GF-D8 (cell line): ENCODE data around the gene KRT4.

Source experiments
- DNase-seq: peaks from one replicate; lab custom pipeline; 2025; lab: John Stamatoyannopoulos, UW

KRT4 gene

GRCh38 chr12:52836491-52837412 lies 22.8 kb upstream of the KRT4 start:
- no peak for DNase-seq

- no peak for DNase-seq
Observed at GRCh38 chr12:52836042-52836466, 22.1 kb upstream of the KRT4 start.

GRCh38 chr12:52835271-52836041 lies 21.5 kb upstream of the KRT4 start:
- no peak for DNase-seq

GRCh38 chr12:52834727-52835001 lies 20.7 kb upstream of the KRT4 start:
- DNase-seq = no peak

- DNase-seq = no peak
Observed at GRCh38 chr12:52833922-52834726, 20.2 kb upstream of the KRT4 start, which contains the start of gene KRT79. TSS of gene KRT79 (minus strand) at chr12:52834311. CDS start at chr12:52834260, 51 bp downstream.

- DNase-seq = no peak
Observed at GRCh38 chr12:52832985-52833905, 19.3 kb upstream of the KRT4 start.

GRCh38 chr12:52832451-52832850 lies 18.5 kb upstream of the KRT4 start:
- DNase-seq = no peak

GRCh38 chr12:52831251-52831650 lies 17.3 kb upstream of the KRT4 start:
- DNase-seq = no peak

- DNase-seq = no peak
Observed at GRCh38 chr12:52829986-52830770, 16.3 kb upstream of the KRT4 start.

- DNase-seq = no peak
Observed at GRCh38 chr12:52828591-52829021, 14.7 kb upstream of the KRT4 start.

GRCh38 chr12:52828156-52828555 lies 14.2 kb upstream of the KRT4 start:
- no peak for DNase-seq

GRCh38 chr12:52827499-52828090 lies 13.7 kb upstream of the KRT4 start:
- DNase-seq = no peak

- no peak for DNase-seq
Observed at GRCh38 chr12:52826611-52827498, 12.9 kb upstream of the KRT4 start.

- no peak for DNase-seq
Observed at GRCh38 chr12:52825961-52826360, 12.0 kb upstream of the KRT4 start.

- no peak for DNase-seq
Observed at GRCh38 chr12:52824741-52825410, 11.0 kb upstream of the KRT4 start.

GRCh38 chr12:52823761-52824450 lies 10.0 kb upstream of the KRT4 start:
- no peak for DNase-seq

- no peak for DNase-seq
Observed at GRCh38 chr12:52822771-52823510, 9.0 kb upstream of the KRT4 start.
